DMS53 treated with DMSO at 0.1 percent for 48 hours (cell line): ENCODE measurements around the gene ZYX.
A peak's percentile ranks its signal among the peaks of the same experiment; 100 is the strongest.

Source experiments
- DNase-seq: peaks from one replicate; lab custom pipeline; 2025; ENCODE audit not compliant: unreplicated experiment; lab: John Stamatoyannopoulos, UW

ZYX gene, protein sequence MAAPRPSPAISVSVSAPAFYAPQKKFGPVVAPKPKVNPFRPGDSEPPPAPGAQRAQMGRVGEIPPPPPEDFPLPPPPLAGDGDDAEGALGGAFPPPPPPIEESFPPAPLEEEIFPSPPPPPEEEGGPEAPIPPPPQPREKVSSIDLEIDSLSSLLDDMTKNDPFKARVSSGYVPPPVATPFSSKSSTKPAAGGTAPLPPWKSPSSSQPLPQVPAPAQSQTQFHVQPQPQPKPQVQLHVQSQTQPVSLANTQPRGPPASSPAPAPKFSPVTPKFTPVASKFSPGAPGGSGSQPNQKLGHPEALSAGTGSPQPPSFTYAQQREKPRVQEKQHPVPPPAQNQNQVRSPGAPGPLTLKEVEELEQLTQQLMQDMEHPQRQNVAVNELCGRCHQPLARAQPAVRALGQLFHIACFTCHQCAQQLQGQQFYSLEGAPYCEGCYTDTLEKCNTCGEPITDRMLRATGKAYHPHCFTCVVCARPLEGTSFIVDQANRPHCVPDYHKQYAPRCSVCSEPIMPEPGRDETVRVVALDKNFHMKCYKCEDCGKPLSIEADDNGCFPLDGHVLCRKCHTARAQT

DNA sequence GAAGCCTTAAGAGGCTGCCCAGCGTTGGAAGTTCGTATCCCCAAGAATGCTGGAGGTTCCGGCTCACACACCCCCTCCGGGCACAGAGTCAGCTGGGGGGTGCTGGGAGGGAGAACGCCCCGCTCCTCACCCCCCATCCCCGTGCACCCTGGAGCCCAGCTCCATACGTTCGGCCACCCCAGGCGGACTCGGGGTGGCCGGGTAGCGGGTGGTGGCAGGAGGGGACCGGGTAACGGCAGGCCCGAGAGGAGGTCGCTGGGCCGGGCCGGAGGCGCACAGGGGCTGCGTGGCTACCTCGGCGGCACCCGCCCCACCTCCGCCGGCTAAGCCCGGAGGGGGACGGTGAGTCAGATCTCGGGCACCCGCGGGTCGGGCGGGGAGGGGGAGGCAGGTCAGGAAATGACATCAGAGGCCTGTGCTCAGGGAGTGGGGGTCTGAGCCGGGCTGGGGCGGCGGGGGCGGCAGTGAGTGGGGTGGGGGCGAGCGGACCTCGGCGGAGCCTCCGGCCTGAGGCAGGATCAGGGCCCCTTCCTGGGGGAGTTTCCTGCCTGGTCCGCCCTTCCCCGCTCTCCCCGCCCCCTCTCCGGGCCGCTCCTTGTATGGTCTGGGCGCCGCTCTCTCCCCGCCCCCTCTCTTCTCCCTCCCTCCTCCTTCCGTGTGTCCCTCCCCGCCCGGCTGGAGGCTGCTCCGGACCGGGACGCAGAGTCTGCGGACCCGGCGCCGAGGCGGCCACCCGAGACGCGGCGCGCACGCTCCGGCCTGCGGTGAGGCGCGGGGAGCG lies at the start of gene ZYX:
TSS of gene ZYX (plus strand) at position 700 of the 781 bp plus-strand sequence. CDS start 227 bp downstream, outside the sequence.
- DNase-seq, result peak; percentile 87

GRCh38 chr7:143334244-143334643 lies 46.9 kb upstream of the ZYX start:
- DNase-seq, result peak; percentile 13

DNA sequence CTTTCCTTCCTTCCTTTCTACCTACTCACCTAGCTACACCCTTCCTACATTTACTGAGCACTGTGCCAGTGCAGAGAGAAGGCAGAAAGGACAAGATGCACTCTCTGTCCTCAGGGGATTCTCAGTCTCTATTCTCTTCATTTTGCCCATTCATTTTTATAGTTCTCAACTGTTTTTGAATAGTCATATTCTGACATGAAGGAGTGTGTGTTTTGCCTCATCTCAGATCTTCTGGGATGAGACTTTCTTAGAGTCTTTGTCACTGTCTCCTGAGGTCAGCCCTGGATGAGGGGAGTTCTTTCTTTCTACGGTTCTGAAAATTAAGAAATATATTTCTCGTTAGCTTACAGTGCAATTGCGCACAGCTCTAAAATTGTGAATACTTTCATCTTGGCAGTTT lies 43.9 kb upstream of the ZYX start:
- no peak for DNase-seq

DNA sequence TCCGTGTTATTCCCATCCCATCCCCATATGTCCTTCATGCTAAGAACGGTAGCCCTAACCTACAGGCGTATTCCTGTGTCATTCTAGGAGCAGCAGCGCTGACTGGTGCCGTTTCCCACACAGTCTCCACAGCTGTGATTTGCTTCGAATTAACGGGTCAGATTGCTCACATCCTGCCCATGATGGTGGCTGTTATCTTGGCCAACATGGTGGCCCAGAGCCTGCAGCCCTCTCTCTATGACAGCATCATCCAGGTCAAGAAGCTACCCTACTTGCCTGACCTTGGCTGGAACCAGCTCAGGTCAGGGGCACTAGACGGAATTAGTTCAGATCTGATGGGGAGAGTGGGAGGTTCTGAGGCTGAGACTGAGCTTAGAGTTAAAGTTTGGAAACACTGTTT lies 39.3 kb upstream of the ZYX start:
- no peak for DNase-seq

GRCh38 chr7:143343596-143343995 lies 37.5 kb upstream of the ZYX start:
- DNase-seq, result no peak

DNA sequence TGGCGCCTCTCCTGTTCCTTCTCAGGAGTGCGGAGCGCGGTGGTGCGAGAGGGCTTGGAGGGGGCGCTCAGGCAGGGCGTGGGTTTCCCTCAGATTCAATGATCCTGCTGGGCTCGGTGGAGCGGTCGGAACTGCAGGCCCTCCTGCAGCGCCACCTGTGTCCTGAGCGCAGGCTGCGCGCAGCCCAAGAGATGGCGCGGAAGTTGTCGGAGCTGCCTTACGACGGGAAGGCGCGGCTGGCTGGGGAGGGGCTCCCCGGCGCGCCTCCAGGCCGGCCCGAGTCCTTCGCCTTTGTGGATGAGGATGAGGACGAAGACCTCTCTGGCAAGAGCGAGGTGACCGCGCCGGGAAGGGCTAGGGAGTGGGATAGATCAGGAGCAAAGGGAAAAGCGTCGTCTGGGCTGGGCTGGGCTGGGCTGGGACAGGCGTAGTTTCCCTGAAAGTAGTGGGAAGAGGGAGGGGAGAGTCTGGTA lies 35.7 kb upstream of the ZYX start:
- peak; percentile 33 for DNase-seq

- DNase-seq, result no peak
These were observed 35.1 kb upstream of the ZYX start for GRCh38 chr7:143346018-143346417.

- no peak for DNase-seq
These were observed 33.2 kb upstream of the ZYX start for GRCh38 chr7:143347950-143348349.

DNA sequence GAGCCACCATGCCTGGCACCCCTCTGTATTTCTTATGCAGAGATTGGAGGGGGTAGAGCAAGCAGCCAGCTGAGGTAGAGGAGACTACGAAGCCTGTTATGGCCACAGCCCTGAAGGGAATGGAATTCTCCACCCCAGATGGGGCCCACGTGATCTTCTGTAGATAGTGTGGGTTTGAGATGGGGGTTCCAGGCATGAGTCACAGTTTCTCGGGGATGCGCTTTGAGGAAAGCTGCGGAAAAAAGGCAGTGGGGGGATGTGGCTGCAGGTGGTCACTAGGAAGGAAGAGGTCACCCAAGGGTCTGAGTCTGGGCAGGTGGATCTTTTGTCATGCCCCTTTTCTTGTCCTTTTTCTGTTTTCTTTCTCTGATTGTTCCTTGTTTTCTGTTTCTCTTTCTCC lies 30.1 kb upstream of the ZYX start:
- DNase-seq, result no peak

GRCh38 chr7:143351574-143351973 lies 29.6 kb upstream of the ZYX start:
- no peak for DNase-seq

GRCh38 chr7:143352531-143353002 lies 28.6 kb upstream of the ZYX start:
- DNase-seq, result no peak

GRCh38 chr7:143354376-143354775 lies 26.8 kb upstream of the ZYX start:
- no peak for DNase-seq

DNA sequence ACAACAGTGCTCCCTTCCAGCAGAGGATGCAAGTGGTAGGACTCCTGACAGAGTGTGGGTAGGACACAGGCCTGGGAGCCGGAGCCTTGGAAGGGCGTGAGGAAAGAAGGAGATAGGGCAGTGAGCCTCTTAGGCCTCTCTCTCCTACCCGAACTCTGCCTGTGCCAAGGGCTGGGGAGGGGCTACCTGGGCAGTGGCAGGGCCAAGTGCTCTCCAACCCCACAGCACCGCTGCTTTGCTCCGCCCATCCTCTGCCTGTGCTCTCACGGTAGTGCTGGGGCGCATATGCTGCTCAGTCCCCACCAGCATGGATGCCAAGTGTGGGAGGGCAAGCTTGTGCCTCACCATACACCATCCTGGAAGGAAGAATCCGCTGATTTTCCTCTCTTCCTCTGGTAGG lies 26.2 kb upstream of the ZYX start:
- no peak for DNase-seq

- DNase-seq, result no peak
These were observed 25.4 kb upstream of the ZYX start for GRCh38 chr7:143355450-143356385.

DNA sequence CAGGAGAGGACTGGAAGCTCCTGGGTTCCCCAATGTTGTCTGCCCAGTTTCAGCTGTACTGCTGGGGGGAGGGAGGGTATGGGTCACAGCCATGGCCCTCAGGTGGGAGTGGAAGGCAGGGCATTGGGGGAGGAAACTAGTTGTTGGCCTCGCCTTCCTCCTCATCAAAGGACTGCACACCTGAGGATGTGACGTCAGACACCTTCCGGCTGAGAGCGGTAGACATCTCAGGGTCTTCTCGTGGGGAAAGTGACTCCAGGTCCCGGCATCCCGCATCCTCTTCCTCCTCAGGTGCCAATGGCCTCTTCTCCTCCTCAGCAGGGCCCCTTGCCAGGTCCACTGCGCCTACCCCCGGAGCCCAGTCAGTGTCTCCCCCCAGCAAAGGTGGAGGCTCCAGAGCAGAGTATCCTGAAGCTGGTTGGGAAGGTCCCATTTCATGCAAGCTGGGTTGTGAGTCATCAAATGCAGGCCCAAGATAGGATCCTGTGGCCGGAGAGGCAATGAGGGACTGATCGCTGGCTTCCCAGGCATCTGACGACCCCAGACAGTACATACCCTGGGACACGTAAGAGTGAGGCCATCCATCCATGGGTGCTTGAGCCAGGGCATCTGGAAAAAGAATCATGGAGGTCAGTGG lies 24.6 kb upstream of the ZYX start:
- no peak for DNase-seq

GRCh38 chr7:143358626-143359025 lies 22.5 kb upstream of the ZYX start:
- DNase-seq, result no peak

DNA sequence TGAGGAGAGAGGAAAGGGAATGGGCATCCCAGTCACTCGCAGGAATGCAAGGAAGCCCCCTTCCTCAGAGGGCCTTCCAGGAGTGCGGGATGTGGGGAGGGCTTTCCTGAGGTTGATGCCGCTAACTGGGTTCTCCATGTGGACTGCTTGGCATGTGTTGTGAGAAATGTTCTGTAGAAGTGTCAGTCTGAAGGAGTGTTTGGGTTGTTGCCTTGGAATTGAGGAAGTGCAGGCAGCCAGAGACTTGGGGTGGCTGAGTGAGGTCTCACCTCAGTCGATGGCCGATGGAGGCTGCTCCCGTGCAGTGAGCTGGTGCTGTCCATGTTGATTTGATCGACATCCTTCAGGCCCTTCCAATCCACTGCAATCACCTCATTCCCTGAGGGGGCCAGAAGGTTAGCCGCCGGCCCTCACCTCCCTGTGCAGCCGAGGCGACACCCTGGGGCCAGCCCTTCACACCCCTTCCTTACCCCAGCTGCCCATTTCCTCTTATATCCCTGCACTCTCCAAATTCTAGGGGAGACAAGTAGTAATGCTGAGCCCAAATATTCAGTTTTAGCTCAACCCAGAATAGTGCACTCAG lies 21.3 kb upstream of the ZYX start:
- DNase-seq, result no peak

DNA sequence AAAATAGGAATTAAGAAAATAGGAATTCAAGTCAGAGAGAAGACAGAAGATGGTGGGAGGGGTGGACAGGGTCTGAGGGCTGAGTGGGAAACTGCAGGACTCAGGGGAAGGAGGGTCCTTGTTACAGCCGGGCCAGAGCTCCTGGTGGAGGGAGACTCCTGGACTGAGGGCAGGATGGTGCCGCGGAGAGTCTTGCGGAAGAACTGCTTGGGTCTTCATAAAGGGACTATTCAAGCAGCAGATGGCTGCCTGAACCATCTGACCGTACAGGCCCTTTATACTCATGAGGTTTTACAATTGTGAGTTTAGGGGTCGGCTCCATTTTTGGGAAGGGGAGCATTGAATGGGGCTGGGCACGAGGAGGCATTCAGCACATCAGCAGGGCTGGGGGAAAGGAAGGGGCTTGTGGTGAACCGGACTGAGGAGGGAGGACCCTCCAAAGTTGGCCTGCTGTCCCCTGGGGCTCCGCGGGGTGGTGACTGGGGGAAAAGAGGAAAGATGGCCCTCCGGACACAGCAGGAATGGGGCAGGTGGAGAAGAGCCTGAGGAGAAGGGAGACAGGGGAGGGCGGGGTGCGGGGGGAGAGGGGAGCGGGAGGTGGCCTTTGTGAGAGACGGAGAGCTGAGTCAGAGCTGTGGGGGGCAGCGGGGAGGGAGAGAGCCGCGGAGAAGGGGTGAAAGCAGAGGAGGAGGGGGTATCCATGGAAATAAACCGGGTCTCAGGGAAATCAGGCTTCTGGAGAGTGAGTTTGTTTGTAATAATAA lies 20.2 kb upstream of the ZYX start:
- no peak for DNase-seq

DNA sequence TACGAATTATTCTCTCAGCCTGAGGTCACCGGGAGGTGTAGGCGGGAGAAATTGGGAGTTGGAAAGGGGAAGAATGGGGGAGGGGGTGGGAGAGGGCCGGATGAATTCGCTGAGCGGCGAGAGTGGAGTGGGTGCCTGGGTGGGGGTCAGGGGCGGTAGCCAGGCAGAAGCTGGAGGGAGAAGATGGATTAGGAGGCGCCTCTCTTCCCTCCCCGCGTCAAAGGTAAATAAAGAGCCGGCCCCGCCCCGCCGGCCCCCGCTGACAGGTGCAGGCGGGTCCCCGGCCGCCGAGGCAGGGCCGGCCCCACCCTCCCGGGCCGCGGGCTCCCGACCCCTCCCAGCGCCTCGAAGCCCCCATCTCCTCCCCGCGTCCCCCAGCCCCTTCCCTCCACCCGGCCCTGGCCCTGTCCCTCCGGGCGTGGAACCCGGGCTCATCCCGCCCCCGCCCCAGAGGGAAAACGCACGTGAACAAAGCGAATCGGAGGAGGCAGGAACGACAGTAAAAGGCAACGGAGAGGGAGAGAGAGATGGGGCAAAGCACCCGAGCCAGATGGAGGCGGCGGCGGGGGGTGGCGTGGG lies 19.5 kb upstream of the ZYX start:
- no peak for DNase-seq
